H1 (cell line): ENCODE results near the gene ATG5. TPM values are rescaled to one million over a fixed set of nuclear protein-coding genes. Genes with fewer than 3 reads are reported as not detected.

Experiments used
- CTCF ChIA-PET: fragments of 300-600 bp; sonication (Branson Sonifier 250); formaldehyde crosslinking; loops from one replicate; lab custom pipeline; 2021; ENCODE audit not compliant: partially characterized antibody; lab: Charles Lee
- POLR2A ChIA-PET: fragments of 300-600 bp; sonication (Branson Sonifier 250); formaldehyde crosslinking; loops from one replicate; lab custom pipeline; 2021; ENCODE audit warnings: inconsistent platforms; ENCODE audit not compliant: partially characterized antibody; lab: Charles Lee
- DNase-seq, 2 experiments: peaks; one replicate each; pipeline versions ENCODE4 v3.0.0 to v3.0.0-alpha.2; 2010 to 2022; ENCODE audit warnings: low spot score in 2 of 2, low read depth in 1 of 2, mixed read lengths in 1 of 2
- FAIRE-seq: peaks from 2 replicates; lab custom pipeline; 2011; peaks lifted over from hg19 to GRCh38; lab: Jason Lieb, UNC
- H2AFZ ChIP-seq: 2 replicates; pipeline ENCODE4 v1.8.1; 2012; ENCODE audit warnings: low read length, inconsistent platforms
- H2AK5ac ChIP-seq: 2 replicates; pipeline ENCODE4 v1.6.1; 2013; ENCODE audit warnings: low read depth, low read length
- H2BK120ac ChIP-seq: replicated peaks from 2 replicates; pipeline ENCODE3; 2013; ENCODE audit warnings: low read depth, low read length, inconsistent platforms
- H2BK12ac ChIP-seq: 2 replicates; pipeline ENCODE4 v1.6.1; 2013; ENCODE audit warnings: low read depth, low read length
- H2BK15ac ChIP-seq: 2 replicates; pipeline ENCODE4 v1.6.1; 2013; ENCODE audit warnings: low read length
- H2BK20ac ChIP-seq: 2 replicates; pipeline ENCODE4 v1.6.1; 2013; ENCODE audit warnings: low read length
- H2BK5ac ChIP-seq: 2 replicates; pipeline ENCODE4 v1.6.1; 2013; ENCODE audit warnings: low read depth, low read length
- H3K14ac ChIP-seq: 2 replicates; pipeline ENCODE4 v1.6.1; 2013; ENCODE audit warnings: inconsistent platforms; ENCODE audit not compliant: insufficient read length
- H3K18ac ChIP-seq: 2 replicates; pipeline ENCODE4 v1.6.1; 2013; ENCODE audit warnings: low read length; ENCODE audit errors: extremely low read depth
- H3K23ac ChIP-seq: 2 replicates; pipeline ENCODE4 v1.6.1; 2013; ENCODE audit warnings: inconsistent platforms; ENCODE audit not compliant: insufficient read length
- H3K23me2 ChIP-seq: 2 replicates; pipeline ENCODE4 v1.6.1; 2013; ENCODE audit warnings: low read depth, low read length
- H3K27ac ChIP-seq: 2 replicates; pipeline ENCODE4 v1.6.1; 2011; ENCODE audit warnings: low read depth, low read length, inconsistent platforms
- H3K27me3 ChIP-seq, 4 experiments: replicated peaks in 1 of 4; 1 replicate in 1 of 4; 2 replicates in 3 of 4; pipeline versions ENCODE4 v1.6.1 to v1.8.1; 2011 to 2013; ENCODE audit warnings: low read length in 3 of 4, mild to moderate bottlenecking in 3 of 4, inconsistent platforms in 2 of 4, mixed read lengths in 2 of 4, moderate library complexity in 1 of 4; ENCODE audit not compliant: control insufficient read depth in 3 of 4, insufficient read depth in 3 of 4; ENCODE audit errors: extremely low read depth in 1 of 4
- H3K36me3 ChIP-seq, 4 experiments: 2 replicates each; pipeline versions ENCODE4 v1.6.1 to v1.8.1; 2011 to 2013; ENCODE audit warnings: mild to moderate bottlenecking in 4 of 4, low read length in 3 of 4, moderate library complexity in 2 of 4, control low read depth in 1 of 4, inconsistent platforms in 1 of 4; ENCODE audit not compliant: insufficient read depth in 4 of 4, control insufficient read depth in 2 of 4
- H3K4ac ChIP-seq: replicated peaks from 2 replicates; pipeline ENCODE3; 2013; ENCODE audit warnings: low read length, low read depth, mixed read lengths, inconsistent platforms; ENCODE audit not compliant: insufficient read length
- H3K4me1 ChIP-seq, 4 experiments: replicated peaks in 1 of 4; 1 replicate in 1 of 4; 2 replicates in 3 of 4; pipeline versions ENCODE4 v1.6.1 to v1.8.1; 2011 to 2013; ENCODE audit warnings: low read length in 3 of 4, inconsistent platforms in 2 of 4, mixed read lengths in 1 of 4; ENCODE audit not compliant: insufficient read depth in 4 of 4, control insufficient read depth in 3 of 4
- H3K4me2 ChIP-seq, 2 experiments: 2 replicates each; pipeline versions ENCODE4 v1.6.1 to v1.8.1; 2011 to 2013; ENCODE audit warnings: low read depth in 2 of 2, low read length in 2 of 2, control low read depth in 1 of 2, inconsistent platforms in 1 of 2, mild to moderate bottlenecking in 1 of 2; ENCODE audit not compliant: insufficient read depth in 1 of 2
- H3K4me3 ChIP-seq, 4 experiments: fragments of 200-600, 300-600 bp in 1 of 4; sonication (generic), shearing (Covaris generic), sonication (Bioruptor Twin) in 1 of 4; 2 replicates each; pipeline versions ENCODE4 v1.5.1 to v1.8.1; 2011 to 2016; ENCODE audit warnings: low read length in 4 of 4, low read depth in 3 of 4, control low read depth in 2 of 4, inconsistent platforms in 2 of 4, mild to moderate bottlenecking in 2 of 4, mixed read lengths in 1 of 4, moderate library complexity in 1 of 4; ENCODE audit not compliant: insufficient read depth in 2 of 4; ENCODE audit errors: extremely low read depth in 1 of 4
- H3K56ac ChIP-seq: replicated peaks from 2 replicates; pipeline ENCODE3; 2013; ENCODE audit warnings: low read depth, mild to moderate bottlenecking, mixed read lengths, low read length, inconsistent platforms; ENCODE audit not compliant: insufficient read length
- H3K79me1 ChIP-seq: 2 replicates; pipeline ENCODE4 v1.6.1; 2013; ENCODE audit warnings: low read depth, low read length, control low read depth
- H3K79me2 ChIP-seq, 2 experiments: 2 replicates each; pipeline versions ENCODE4 v1.6.1 to v1.8.1; 2012 to 2013; ENCODE audit warnings: low read length in 2 of 2, mild to moderate bottlenecking in 2 of 2, inconsistent platforms in 1 of 2; ENCODE audit not compliant: insufficient read depth in 2 of 2, control insufficient read depth in 1 of 2
- H3K9ac ChIP-seq, 4 experiments: replicated peaks in 1 of 4; 1 replicate in 1 of 4; 2 replicates in 3 of 4; pipeline versions ENCODE4 v1.6.1 to v1.8.1; 2011 to 2013; ENCODE audit warnings: low read depth in 3 of 4, low read length in 3 of 4, control low read depth in 2 of 4, mild to moderate bottlenecking in 2 of 4, moderate library complexity in 2 of 4, inconsistent platforms in 1 of 4; ENCODE audit errors: extremely low read depth in 1 of 4
- H3K9me3 ChIP-seq, 2 experiments: 2 replicates each; pipeline versions ENCODE4 v1.6.1 to v1.8.1; 2012 to 2013; ENCODE audit warnings: mild to moderate bottlenecking in 2 of 2, moderate library complexity in 2 of 2, control low read depth in 1 of 2, inconsistent platforms in 1 of 2, low read depth in 1 of 2, low read length in 1 of 2, mixed read lengths in 1 of 2; ENCODE audit not compliant: insufficient read depth in 2 of 2
- H4K20me1 ChIP-seq, 2 experiments: replicated peaks in 1 of 2; 2 replicates each; pipeline versions ENCODE3 to v1.8.1; 2011 to 2013; ENCODE audit warnings: inconsistent platforms in 2 of 2, low read length in 2 of 2, mild to moderate bottlenecking in 1 of 2; ENCODE audit not compliant: insufficient read depth in 2 of 2, control insufficient read depth in 1 of 2
- H4K5ac ChIP-seq: 2 replicates; pipeline ENCODE4 v1.6.1; 2013; ENCODE audit warnings: low read length, low read depth, mixed read lengths, inconsistent platforms; ENCODE audit not compliant: insufficient read length
- H4K8ac ChIP-seq: 2 replicates; pipeline ENCODE4 v1.8.0; 2013; ENCODE audit warnings: mild to moderate bottlenecking, moderate library complexity, low read length, inconsistent platforms; ENCODE audit not compliant: insufficient read depth; ENCODE audit errors: extremely low read depth
- H4K91ac ChIP-seq: replicated peaks from 2 replicates; pipeline ENCODE3; 2013; ENCODE audit warnings: low read length, mixed read lengths, inconsistent platforms; ENCODE audit not compliant: insufficient read length
- ASH2L ChIP-seq: fragments of 200-600, 300-600 bp; sonication (generic); IDR thresholded peaks from one replicate; pipeline ENCODE4 v1.7.1; 2017; ENCODE audit warnings: low read length
- BCL11A ChIP-seq, 2 experiments: IDR thresholded peaks; one replicate each; pipeline ENCODE4 v1.6.1; 2011; ENCODE audit warnings: low read depth in 2 of 2, low read length in 2 of 2, mild to moderate bottlenecking in 2 of 2
- CREB1 ChIP-seq: IDR thresholded peaks from 2 replicates; pipeline ENCODE4 v1.6.1; 2012; ENCODE audit warnings: inconsistent platforms
- CTBP2 ChIP-seq: IDR thresholded peaks from 2 replicates; pipeline ENCODE4 v1.7.0; 2011; ENCODE audit warnings: borderline replicate concordance, mild to moderate bottlenecking, moderate library complexity, mixed read lengths, low read length; ENCODE audit not compliant: insufficient read depth, insufficient read length
- EGR1 ChIP-seq: IDR thresholded peaks from 2 replicates; pipeline ENCODE4 v1.6.1; 2011; ENCODE audit warnings: low read depth, low read length, borderline replicate concordance
- EP300 ChIP-seq, 2 experiments: IDR thresholded peaks; 1 replicate in 1 of 2; 2 replicates in 1 of 2; pipeline ENCODE4 v1.6.1; 2011 to 2012; ENCODE audit warnings: low read depth in 2 of 2, low read length in 2 of 2, mild to moderate bottlenecking in 2 of 2, borderline replicate concordance in 1 of 2, inconsistent platforms in 1 of 2, moderate library complexity in 1 of 2
- EZH2 ChIP-seq: fragments of 200-600 bp; sonication (generic); IDR thresholded peaks from 2 replicates; pipeline ENCODE4 v1.7.1; 2012; ENCODE audit warnings: low read depth, mild to moderate bottlenecking, moderate library complexity, low read length, inconsistent platforms; ENCODE audit not compliant: severe bottlenecking
- FOSL1 ChIP-seq: IDR thresholded peaks from 2 replicates; pipeline ENCODE4 v1.6.1; 2011; ENCODE audit warnings: mild to moderate bottlenecking, low read depth, low read length, moderate library complexity; ENCODE audit not compliant: insufficient read depth
- KDM1A ChIP-seq: fragments of 200-600, 300-600 bp; sonication (generic); IDR thresholded peaks from 2 replicates; pipeline ENCODE4 v1.7.1; 2016; ENCODE audit warnings: mild to moderate bottlenecking, low read length, borderline replicate concordance
- KDM4A ChIP-seq: IDR thresholded peaks from one replicate; pipeline ENCODE4 v1.7.1; 2012; ENCODE audit warnings: low read depth, mild to moderate bottlenecking, moderate library complexity, low read length, inconsistent platforms; ENCODE audit not compliant: severe bottlenecking
- RXRA ChIP-seq: IDR thresholded peaks from 2 replicates; pipeline ENCODE4 v1.6.1; 2011; ENCODE audit warnings: low read depth, mild to moderate bottlenecking, low read length, moderate library complexity; ENCODE audit not compliant: insufficient read depth
- TAF7 ChIP-seq: optimal IDR thresholded peaks from 2 replicates; pipeline ENCODE3; 2011; ENCODE audit warnings: low read depth, mild to moderate bottlenecking, inconsistent platforms, low read length, moderate library complexity, borderline replicate concordance
- WGBS, 2 experiments: shearing (Covaris generic) in 1 of 2; methylation state at CpG; one replicate each; pipeline versions ENCODE4 v1.1.6 to v1.1.7; 2013 to 2015; ENCODE audit warnings: low lambda C conversion rate in 2 of 2, mixed read lengths in 2 of 2, inconsistent platforms in 1 of 2, low coverage in 1 of 2, missing lambda C conversion rate in 1 of 2; ENCODE audit not compliant: insufficient replicate concordance in 2 of 2, insufficient coverage in 1 of 2, insufficient read length in 1 of 2; ENCODE audit errors: extremely low coverage in 1 of 2, missing lambda C conversion rate in 1 of 2; 5-methylcytosine and 5-hydroxymethylcytosine counted together
- polyA plus RNA-seq, 7 experiments: library from polyadenylated mRNA; depleted of rRNA in 3 of 7; stranded (reverse) in 5 of 7; unstranded in 2 of 7; fragments of >200 nt in 5 of 7; fragments of 200-250 nt in 2 of 7; gene quantifications; 1 replicate in 5 of 7; 2 replicates in 1 of 7; 4 replicates in 1 of 7; pipeline versions ENCODE4 v1.2.1 to v1.2.3, GENCODE V29; 2011 to 2013; ENCODE audit warnings: missing spikeins in 2 of 7, mixed read lengths in 2 of 7
- total RNA-seq: library from RNA; stranded (reverse); fragmentation: NEBNext Ultra II Directional; extraction: Animal tissue kit (Norgen Biotek cat#: 25700); gene quantifications from 2 replicates; pipeline ENCODE4 v1.2.1, GENCODE V29; 2021

Gene ATG5
- total and polyA plus RNA-seq, 2 of the 8 experiments (the other 6 are each of a cell fraction or from before 2014, with no cell fraction given) = 18.2 to 39.0 TPM

- Histone ChIP-seq H2BK15ac (no peak overlapping the region), H3K36me3 (no peaks in the 10 kb centered on the region), H2BK120ac (no peak overlapping the region), H2BK20ac (no peak overlapping the region), H3K79me1 (no peaks in the 10 kb centered on the region), H3K23ac (no peak overlapping the region), H2AK5ac (no peak overlapping the region), H4K5ac (no peak overlapping the region), H2BK5ac (no peak overlapping the region), H4K20me1 (no peaks in the 10 kb centered on the region), H3K23me2 (no peaks in the 10 kb centered on the region), H2BK12ac (no peak overlapping the region), H3K9me3 (no peaks in the 10 kb centered on the region), H3K79me2 (no peaks in the 10 kb centered on the region), H3K4me2 (no peak overlapping the region), H3K27me3 (peaks cover 0 to 1% (median 0%) of the 10 kb centered on the region in 4 experiments; a peak in 1 of 7 replicates), H4K91ac (no peak overlapping the region), H3K9ac (no peak overlapping the region), H3K18ac (no peak overlapping the region), H3K4me1 (peaks cover 0 to 3% (median 0%) of the 10 kb centered on the region in 4 experiments; a peak in 1 of 7 replicates), H3K4ac (no peak overlapping the region), H3K4me3 (no peak overlapping the region), H3K27ac (no peak overlapping the region), H4K8ac (no peak overlapping the region), H2AFZ (no peak overlapping the region), H3K56ac (no peak overlapping the region), H3K14ac (no peak overlapping the region)
- POLR2A ChIA-PET = no interaction called here
- WGBS, 2 experiments = 93% methylated on average over 18 of the region's 18 CpGs; no CpG with 5 or more reads in 1 of the 2 experiments
- CTCF ChIA-PET = interaction anchor here (1.1 kb wide), 1 partner anchor 18 kb away, joined by 4 read pairs; no protein-coding TSS in a partner anchor
- DNase-seq (no peak), FAIRE-seq (no peak)
- no peak for TF ChIP-seq KDM4A
- TF ChIP-seq BCL11A (IDR thresholded peaks at IDR 0.05; ENCODE audit: low read depth in 2 of 2, low read length in 2 of 2) = no peak
- TF ChIP-seq TAF7 = no peak
- no peak for TF ChIP-seq CREB1
- TF ChIP-seq RXRA = no peak
- TF ChIP-seq EP300 (IDR thresholded peaks at IDR 0.05; ENCODE audit: borderline replicate concordance in 1 of 2, low read depth in 2 of 2, low read length in 2 of 2) = no peak
- no peak for TF ChIP-seq CTBP2
- no peak for TF ChIP-seq ASH2L
- TF ChIP-seq KDM1A = no peak
- no peak for TF ChIP-seq FOSL1
- TF ChIP-seq EGR1 = no peak
- no peak for TF ChIP-seq EZH2
These were observed 190.5 kb downstream of the ATG5 start for GRCh38 chr6:106134906-106135634.
